ENCODE results near the gene PHOSPHO2.

- TF ChIP-seq CTCF (conservative IDR thresholded peaks at IDR 0.05; ENCODE audit: low read depth, low read length) = no peak
- no peak for TF ChIP-seq EZH2 (IDR thresholded peaks at IDR 0.05; ENCODE audit: low read length, unreplicated experiment)
- TF ChIP-seq EZH2phosphoT487 (IDR thresholded peaks at IDR 0.05; ENCODE audit: borderline replicate concordance, low read length) = no peak
Measured at GRCh38 chr2:169715379-169716237, 21.3 kb downstream of the PHOSPHO2 start.

Data from PC-3 (cell line).